HG03103 (cell line): Measurements from ENCODE around the gene PLCG2.
"Not testable (repeated sequence)": the region's sequence is repeated elsewhere in the genome, so short reads cannot be mapped to it uniquely, and the experiment has no call there.

Source experiments
- ATAC-seq: cut with Tn5 transposase; IDR thresholded peaks from one replicate; pipeline ENCODE4 v1.9.1; 2021; ENCODE audit warnings: low read depth; ENCODE audit not compliant: unreplicated experiment

PLCG2 gene

DNA sequence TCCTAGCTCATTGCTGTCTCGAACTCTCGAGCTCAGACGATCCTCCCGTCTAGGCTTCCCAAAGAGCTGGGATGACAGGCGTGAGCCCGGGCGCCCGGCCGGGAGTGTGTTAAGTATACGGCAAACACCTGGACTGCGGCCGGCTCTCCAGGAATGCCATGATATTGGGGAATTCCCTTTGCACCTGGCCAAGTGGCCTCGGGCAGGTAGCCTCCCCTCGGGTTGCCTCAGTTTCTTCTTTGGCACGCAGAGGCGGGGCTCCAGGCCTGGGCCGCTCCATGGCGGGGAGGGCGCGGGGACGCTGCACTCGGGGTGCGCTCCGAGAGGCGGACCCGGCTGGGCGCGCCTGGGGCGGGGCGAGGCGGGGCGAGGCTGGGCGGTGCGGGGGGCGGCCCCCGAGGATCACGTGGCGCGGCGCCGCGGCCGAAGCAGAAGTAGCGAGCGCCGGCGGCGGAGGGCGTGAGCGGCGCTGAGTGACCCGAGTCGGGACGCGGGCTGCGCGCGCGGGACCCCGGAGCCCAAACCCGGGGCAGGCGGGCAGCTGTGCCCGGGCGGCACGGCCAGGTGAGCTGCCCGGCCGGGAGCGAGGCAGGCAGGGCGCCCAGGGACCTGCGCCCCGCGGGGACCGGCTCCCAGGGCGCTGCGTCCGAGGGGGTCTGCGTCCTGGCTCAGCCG, at the start of gene PLCG2:
Gene PLCG2 (plus strand): TSS at position 431 of the 675 bp plus-strand sequence. CDS start 6,699 bp downstream, outside the sequence.
- ATAC-seq, result peak; percentile 73

DNA sequence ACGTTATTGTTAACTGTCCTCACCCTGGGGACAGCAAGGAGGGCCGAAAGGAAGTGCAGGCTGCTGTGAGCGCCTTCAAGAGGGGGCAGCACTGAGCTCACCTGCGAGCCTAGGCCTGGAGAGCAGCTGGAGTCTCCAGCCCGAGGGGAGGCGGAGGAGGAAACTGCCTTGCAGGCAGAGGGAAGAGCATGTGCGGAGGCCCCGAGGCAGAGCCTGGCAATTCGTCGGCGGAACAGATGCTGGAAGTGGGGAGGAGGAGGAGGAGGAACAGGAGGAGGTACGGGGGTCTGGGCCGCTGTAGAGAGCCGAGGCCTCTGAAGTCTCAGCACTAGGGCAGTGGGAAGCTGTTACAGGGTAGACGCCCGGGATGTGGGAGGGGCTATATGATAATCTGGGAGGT, 49.6 kb upstream of the PLCG2 start:
- no peak for ATAC-seq

DNA sequence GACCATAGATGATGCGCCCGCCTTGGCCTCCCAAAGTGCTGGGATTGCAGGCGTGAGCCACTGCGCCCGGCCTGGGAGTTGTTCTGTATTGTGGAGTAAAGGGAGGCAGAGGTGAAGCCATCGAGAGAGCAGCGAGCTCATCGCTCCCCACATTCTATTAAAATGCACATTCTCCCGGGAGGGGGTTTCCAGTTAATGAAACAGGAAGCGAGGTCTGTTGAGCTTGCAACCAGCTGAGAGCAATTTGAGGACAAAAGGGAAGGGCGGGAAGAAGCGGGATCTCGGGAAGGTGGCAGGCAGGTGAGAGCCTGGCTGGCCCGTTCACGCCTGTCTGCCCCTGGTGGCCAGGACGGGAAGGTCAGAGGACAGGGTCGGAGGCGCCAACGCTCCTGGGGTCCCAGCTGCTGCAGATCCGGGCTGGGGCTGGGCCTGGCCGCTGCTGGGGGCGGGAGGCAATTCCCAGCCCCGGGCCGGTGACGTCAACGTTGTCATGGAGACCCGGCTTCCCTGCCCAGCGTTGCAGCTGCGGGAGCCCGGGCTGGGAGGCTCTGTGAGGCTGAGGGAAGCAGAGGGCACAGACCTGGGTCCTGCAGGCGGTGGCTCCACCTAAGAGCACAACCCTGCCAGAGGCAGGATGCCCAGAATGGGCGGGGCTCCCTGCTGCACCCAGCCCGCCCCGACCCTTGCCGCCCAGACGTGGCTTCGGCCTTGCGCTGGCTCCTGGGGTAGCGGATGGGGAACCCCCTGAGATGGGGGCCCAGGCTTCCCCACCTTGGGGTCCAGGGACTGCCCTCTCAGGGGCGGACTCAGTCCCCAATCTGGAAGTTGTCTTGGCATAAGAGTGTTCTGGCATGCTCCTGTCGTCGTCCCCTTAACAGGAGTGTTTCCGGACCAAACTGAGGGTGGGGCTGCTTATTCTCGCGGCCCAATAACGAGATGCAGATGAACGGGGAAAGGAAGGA, 48.7 kb upstream of the PLCG2 start:
- peak; percentile 69 for ATAC-seq

DNA sequence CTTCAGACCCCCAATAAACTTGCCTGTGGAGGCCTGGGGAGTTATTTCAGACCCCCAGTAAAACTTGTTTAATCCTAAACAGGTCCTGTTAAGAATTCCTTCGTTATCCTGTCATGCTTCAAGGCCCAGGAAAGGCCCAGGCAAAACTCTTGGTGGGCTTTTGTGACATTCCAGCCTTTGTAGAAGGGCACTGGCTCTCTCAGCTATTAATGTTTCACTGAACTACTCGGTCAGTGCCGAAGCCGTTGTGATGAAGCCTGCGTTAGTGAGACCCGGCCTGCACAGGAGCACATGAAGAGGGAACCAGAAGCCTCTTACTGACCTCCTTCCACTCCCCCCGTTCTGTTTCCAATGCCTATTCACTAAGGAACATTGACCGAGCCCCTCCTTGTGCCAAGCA, 47.4 kb upstream of the PLCG2 start:
- ATAC-seq, result no peak

DNA sequence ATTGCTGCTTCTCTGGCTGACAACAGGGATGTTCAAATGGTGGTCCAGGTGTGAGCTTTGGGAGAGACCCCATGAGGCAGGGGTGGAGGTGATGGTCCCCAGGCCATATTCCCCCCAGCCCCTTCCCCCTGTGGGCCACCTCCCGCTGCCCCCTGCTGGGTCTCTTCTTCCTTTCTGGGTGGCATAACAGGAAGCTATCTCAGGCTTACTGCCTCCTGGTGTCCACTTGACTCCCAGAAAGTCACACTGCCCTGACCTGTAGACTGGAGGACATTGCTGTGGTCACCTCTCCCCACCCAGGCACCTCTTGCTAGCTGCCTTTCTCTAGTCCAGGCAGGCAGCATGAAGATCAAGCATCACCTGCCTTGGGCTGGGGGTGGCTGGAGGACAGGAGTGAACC, 46.4 kb upstream of the PLCG2 start:
- no peak for ATAC-seq

DNA sequence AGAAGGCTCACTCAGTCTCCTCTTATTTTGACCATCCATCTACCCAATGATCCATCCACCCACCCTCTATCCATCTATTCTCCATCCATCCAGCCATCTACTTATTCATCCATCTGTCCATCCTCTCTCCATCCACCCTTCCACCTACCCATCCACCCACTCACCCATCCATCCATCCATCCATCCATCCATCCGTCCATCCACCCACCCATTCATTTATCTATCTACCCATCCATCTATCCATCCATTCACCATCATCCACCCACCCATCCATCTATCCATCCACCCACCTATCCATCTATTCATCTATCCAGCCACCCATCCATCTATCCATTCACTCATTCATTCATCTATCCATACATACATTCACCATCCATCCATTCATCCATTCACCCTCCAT, 45.8 kb upstream of the PLCG2 start:
- no peak for ATAC-seq

DNA sequence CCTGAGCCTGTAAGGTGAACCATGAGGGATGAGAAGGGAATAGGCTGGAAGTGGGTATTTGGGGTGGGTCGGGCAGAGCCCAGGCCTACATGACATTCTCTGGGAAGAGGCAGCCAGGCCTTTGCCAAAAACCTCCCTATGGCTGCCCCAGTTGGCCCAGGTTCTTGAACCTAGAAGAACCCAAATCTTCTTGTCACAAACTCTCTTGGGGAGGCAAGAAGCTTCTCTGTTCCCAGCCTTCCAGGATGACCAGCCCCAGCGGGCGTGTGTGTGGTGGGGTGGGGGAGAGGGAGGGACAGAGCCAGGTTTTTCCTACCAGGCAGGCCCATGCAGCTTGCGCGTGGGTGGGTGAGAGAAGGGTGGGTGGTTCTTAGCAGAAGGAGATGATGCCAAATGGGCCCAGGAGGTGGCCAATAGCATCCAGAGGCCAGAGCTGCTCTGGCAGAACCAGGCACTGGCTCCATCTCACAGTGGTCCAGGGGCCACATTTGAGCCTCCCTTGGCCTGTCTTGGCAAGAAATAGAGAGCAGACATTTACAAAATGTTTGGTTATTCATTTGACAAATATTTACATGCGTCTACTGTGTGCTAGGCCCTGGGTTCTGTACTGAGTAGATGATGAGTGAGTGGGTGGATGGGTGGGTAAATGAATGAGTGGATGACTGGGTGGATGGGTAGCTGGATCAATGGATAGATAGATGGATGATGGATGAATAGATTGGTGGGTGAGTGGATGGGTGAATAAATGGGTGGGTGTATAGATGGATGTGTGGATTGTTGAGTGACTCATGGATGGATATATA, 44.3 kb upstream of the PLCG2 start:
- no peak for ATAC-seq

DNA sequence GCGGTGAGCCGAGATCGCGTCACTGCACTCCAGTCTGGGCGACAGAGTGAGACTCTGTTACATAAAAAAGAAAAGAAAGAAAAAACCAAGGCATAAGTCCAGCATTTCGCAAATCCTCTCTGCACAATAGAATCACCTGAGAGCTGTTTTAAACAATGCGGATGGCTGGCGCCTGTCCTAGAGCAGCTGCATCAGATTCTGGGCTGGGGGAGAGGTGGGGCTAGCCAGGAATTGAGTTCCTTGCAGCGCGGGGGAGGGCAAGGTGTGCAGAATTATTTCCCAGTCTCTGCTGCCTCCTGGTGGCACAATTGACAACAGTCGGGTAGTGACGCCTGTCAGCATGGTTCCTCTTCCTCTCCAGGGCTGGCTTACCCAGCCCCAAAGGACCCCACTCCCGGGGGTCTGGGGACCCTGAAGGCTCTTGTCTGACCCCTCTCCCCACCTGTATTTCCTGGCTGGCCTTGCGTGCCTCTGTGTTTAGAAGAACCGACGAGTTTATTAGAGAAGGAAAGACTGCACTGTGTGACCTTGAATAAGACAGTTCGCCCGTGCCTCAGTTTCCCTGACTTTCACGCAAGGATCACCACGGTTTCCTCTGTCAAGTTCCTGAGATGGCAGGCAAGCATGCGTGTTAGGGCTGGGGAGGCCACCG, 41.1 kb upstream of the PLCG2 start:
- peak; percentile 52 for ATAC-seq

DNA sequence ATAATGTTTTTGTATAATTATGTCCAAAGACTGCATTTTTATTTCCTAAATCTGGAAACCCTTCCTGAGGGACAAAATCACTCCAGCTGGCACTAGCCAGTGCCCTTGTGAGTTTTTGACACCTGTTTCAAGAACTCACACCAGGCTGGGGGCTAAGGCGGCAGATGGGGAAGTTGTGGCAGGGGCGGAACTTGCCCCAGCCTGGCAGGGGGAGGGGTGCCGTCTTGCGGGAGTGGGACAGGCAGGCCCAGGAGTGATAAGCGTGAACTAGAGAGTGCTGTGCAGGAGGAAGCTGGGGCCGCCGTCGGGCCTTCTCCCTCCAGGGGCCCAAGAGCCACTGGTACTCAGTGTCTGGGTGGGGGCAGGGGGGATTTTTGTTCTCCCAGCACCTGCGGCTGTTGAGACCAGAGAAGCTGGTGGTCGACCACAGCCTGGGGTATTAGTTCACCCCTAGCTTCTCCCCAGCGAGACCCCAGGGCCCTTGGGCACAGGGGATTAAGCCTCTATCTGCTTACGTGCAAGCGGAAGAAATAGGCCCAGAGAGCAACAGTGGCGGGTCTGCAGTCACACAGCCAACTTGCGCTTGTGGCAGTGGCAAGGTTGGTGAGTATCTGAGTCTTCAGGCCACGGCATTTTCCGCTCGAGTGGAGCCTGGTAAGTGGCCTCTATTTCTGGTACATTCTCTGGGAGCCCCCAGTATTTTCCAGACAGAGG, 40.2 kb upstream of the PLCG2 start:
- ATAC-seq, result peak; percentile 39

DNA sequence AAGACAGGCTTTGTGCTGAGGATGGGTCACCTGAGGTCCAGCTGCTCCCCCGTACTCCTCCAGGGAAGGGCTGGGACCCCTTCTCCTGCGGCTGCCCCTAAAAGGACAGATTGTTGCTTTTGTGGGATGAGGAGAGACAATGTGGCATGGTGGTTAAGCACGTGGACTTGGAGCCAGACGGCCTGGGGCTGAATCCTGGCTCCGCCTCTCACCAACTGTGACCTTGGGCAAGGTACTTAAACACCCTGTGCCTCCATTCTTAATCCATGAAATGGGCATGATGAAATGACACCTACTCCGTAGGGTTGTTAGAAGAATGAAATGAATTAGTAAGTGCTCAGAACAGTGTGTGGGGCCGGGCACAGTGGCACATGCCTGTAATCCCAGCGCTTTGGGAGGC, 39.6 kb upstream of the PLCG2 start:
- ATAC-seq, result no peak

DNA sequence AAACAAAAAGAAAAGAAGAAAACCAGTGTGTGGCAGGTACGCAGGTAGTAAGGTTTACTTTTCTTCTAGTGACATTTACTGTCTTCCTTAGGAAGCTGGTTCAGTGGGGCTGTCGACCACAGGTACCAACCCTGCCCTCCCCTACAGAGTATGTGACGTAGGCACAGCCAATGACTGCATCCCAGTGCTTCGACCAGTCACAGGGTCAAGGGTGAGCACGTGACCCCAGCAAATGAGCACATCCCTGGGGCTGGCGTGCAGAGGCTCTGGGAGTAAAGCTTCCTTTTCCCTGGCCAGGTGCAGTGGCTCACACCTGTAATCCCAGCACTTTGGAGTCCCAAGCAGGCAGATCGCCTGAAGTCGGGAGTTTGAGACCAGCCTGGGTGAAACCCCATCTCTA, 38.9 kb upstream of the PLCG2 start:
- peak; percentile 66 for ATAC-seq

DNA sequence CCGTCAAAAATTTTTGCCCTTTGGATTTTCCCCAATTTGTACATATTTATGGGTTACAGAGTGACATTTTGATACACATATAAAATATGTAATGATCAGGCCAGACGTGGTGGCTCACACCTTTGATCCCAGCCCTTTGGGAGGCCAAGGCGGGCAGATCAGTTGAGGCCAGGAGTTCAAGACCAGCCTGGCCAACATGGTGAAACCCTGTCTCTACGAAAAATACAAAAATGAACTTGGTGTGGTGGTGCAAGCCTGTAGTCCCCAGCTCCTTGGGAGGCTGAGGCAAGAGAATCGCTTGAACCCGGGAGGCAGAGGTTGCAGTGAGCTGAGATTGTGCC, 37.7 kb upstream of the PLCG2 start:
- not testable (repeated sequence) for ATAC-seq

DNA sequence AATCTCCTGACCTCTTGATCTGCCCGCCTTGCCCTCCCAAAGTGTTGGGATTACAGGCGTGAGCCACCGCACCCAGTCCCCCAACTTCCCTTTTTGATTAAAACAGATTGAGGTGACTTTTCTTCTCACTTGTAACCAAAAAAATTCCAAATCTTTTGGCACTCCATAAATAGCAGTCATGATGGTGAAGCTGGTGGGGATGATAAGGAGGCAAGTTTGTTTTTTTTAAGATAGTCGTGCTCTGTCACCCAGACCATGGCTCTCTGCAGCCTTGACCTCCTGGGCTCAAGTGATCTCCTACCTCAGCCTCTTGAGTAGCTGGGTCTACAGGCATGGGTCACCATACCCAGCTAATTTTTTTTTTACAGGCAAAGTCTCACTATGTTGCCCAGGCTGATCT, 34.7 kb upstream of the PLCG2 start:
- ATAC-seq, result no peak

DNA sequence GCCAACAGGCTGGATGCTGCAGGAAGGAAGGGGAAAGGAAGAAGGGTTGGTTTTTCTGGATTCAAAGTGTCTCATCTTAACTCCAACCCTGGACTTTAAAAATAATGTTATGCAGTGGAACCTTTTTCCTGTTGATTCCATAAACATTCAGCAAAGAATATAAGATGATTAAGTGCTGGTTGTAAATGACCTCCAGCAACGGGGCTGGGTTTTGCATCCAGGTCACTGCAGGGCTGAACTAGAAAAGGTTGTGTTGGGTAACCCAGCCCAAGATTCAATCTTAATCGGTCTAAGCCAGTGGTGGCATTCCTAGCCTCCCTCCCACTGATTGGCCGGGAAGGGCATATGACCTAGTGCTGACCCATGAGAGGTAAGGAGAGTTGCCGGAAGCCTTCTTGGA, 34.2 kb upstream of the PLCG2 start:
- ATAC-seq, result no peak

DNA sequence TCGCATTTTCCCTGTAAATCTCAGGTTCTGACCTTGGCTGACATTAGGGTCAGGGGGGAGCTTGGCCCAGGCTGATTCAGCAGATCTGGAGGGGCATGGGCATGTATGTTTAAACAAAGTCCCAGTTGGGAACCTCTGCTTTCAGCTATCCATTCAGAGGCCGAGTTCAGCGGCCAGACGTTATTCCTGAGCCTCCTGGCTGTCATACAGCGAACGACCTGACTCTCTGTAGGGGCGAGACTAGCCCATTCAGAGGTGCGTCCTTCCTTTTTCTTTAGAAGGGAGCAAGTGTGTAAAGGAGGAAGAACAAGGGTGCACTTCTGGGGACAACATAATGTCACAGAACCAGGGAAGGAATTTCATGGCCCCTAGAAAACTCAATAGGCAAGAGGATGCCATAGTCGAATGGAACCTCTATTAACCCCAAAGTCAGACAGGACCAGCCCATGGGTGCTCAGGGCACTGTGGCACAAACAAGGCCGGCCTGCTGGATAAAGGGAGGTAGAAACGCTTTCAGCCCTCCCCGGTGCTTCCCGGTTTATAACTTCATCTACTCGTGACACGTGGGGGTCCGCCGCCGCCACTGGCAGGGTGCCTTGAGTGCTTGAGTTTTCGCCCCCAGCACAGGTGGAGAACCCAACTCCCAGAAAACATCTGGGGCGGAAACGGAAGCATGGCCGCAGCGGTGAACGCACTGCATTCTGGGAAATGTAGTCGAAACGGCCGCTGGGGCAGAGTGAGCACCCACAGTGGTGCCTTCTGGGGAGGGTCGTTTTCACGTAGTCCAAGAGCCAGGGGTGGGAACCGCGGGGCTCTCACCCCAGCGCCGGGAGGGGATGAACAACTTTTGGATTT, 33.2 kb upstream of the PLCG2 start:
- peak; percentile 47 for ATAC-seq

DNA sequence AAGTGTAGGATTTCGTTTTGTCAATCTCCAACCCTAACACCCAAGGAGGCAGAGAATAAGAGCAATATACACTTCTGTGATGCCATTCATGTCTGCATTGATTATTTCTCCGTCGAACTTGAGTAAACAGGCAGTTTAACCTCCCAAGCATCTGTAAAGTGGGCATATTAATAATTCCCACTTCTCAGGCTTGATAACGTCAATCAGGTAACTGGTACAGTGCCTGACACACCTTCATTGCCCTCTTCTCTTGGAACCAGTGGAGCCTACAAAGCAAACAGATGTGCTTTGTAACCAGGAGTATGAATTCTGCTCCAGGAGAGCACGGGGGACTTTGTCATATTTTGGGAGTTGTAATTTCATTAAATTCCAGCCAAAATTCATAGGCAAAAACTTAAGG, 32.5 kb upstream of the PLCG2 start:
- ATAC-seq, result no peak

DNA sequence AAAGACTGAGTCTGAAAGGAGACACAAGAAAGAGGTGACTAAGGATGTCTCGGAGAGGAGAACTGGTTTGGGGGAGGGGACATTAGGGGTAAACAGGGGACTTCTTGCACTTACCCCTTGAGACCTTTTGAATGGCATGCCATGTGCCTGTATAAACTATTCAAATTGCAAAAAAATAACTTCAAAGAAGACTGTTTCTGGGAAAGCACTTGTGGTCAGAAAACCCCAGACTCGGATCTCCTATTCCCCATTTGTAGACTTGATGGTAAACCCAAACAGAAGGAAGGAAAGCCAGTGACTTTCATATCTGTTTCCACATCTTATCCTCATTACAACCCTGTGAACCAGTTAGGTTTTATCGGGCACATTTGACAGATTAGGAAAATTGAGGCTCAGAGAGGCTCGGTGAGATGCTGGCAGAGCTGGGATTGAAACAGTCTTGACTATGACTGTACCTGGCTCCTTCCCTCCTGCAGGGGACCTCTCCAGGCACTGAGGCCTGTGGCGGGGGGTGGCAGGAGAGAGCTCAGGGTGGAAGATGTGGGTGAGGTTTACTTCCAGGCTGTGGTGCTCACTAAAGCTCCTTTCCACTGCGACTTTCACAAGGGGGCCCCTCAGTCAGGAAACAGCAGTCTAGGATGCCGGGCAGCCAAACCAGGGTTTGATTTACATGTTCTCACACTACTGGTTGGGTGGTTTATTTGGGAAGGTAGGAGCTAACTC, 30.5 kb upstream of the PLCG2 start:
- no peak for ATAC-seq

DNA sequence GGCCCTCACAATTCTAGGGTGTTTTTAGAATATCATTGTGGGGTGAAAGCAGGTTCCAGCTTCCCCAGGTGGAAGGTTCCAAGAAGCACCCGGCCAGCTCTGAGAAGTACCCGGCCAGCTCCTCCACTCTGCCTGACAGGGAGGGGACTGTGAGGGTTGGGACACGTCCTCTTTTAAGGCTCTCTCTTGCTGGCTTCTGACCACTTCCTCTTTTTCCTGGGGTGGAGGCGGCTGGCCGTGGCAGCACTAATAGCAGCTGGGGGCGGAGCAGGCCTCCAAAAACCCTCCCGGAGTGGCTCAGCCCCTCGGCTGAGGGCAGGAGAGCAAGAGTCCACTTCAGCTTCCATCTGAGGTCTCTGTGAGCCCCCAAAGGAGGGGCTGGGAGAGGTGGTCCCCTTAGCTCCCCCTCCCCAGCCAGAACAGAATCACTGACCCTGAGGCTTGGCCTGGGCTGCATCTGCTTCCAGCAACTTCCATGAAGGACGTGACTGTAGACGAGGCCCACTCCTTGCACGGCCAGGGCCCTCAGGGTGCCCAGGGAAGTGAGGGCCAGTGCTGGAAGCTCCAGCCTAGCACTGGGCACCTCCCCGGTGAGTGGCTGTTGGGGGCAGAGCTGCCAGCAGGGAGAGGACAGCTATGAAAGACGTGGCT, 26.7 kb upstream of the PLCG2 start:
- peak; percentile 80 for ATAC-seq
